Ovary (tissue), 3 donors: Measurements from ENCODE around the gene CTSV.
"Not testable (repeated sequence)": the region's sequence is repeated elsewhere in the genome, so short reads cannot be mapped to it uniquely, and the experiment has no call there.

Experiments used
- CTCF ChIP-seq, 3 donors: fragments of 450-650 bp in 2 of 3; fragments of 200-600 bp in 1 of 3; IDR thresholded peaks; one replicate each; pipeline versions ENCODE4 v1.5.1 to v1.8.0; 2016 to 2022; ENCODE audit warnings: antibody characterized with exemption in 3 of 3, mild to moderate bottlenecking in 1 of 3
- EP300 ChIP-seq: sonication (generic); formaldehyde crosslinking; IDR thresholded peaks from one replicate; pipeline ENCODE4 v1.6.1; 2017; ENCODE audit warnings: antibody characterized with exemption
- POLR2A ChIP-seq: fragments of 450-650 bp; IDR thresholded peaks from one replicate; pipeline ENCODE4 v1.6.1; 2017; ENCODE audit warnings: antibody characterized with exemption, mild to moderate bottlenecking, moderate library complexity
- donor health status: DM: no; HTN: no; CAD: no.

GRCh38 chr9:96994531-96995016, 44.4 kb downstream of the CTSV start:
- not testable (repeated sequence) for TF ChIP-seq POLR2A; CTCF (IDR thresholded peaks at IDR 0.05); EP300
